ENCODE measurements around the gene KIF19. TPM values are rescaled to one million over a fixed set of nuclear protein-coding genes. Genes with fewer than 3 reads are reported as not detected.

The KIF19 gene
- polyA plus RNA-seq, 2 of the 4 experiments (the other 2 are of a cell fraction), result not detected

- TF ChIP-seq CTCF (IDR thresholded peaks at IDR 0.05) (no peak), EHF (CRISPR knock-in tag; IDR thresholded peaks at IDR 0.05) (no peak), CHD4 (IDR thresholded peaks at IDR 0.05; ENCODE audit: borderline replicate concordance) (no peak)
Observed at GRCh38 chr17:74369665-74370490, 43.9 kb downstream of the KIF19 start (continued).

- Histone ChIP-seq H3K9me3 (no peaks in the 10 kb centered on the region), H3K27ac (no peak overlapping the region), H3K4me1 (peaks cover 13% of the 10 kb centered on the region; the same call in 2 of the 3 replicates), H3K4me2 (no peak overlapping the region), H3K4me3 (no peak overlapping the region)
- ChIA-PET POLR2A (no interaction called here), CTCF (interaction anchor here (0.7 to 25.8 kb wide), 7 partner anchors 9 to 160 kb away, joined by 3 to 674 read pairs (median 7); partner anchors contain the start of genes BTBD17 and CD300LB)
- FAIRE-seq (no peak), DNase-seq (ENCODE audit: low read depth in 1 of 2, low spot score in 1 of 2) (no peak), ATAC-seq (no peak)
- no peak for TF ChIP-seq HOXB5 (CRISPR knock-in tag; IDR thresholded peaks at IDR 0.05)
- no peak for TF ChIP-seq KDM5A (IDR thresholded peaks at IDR 0.05)
- TF ChIP-seq EHMT2 (IDR thresholded peaks at IDR 0.05; ENCODE audit: low read depth), result no peak
- no peak for TF ChIP-seq CBX8 (IDR thresholded peaks at IDR 0.05)
- no peak for TF ChIP-seq TFCP2L1 (CRISPR knock-in tag; IDR thresholded peaks at IDR 0.05)
- TF ChIP-seq RARB (CRISPR knock-in tag; IDR thresholded peaks at IDR 0.05), result no peak
- no peak for TF ChIP-seq POLR2A (IDR thresholded peaks at IDR 0.05; ENCODE audit: low read length)
- TF ChIP-seq REST (IDR thresholded peaks at IDR 0.05), result no peak
- no peak for TF ChIP-seq MAZ (IDR thresholded peaks at IDR 0.05; ENCODE audit: borderline replicate concordance, low read depth, low read length)
- TF ChIP-seq POLR2AphosphoS2 (conservative IDR thresholded peaks at IDR 0.05; ENCODE audit: low read length), result no peak
- no peak for TF ChIP-seq CEBPB (IDR thresholded peaks at IDR 0.05)
- no peak for TF ChIP-seq HMGXB4 (CRISPR knock-in tag; IDR thresholded peaks at IDR 0.05; ENCODE audit: borderline replicate concordance)
- TF ChIP-seq NR3C1 (IDR thresholded peaks at IDR 0.05), result no peak
- TF ChIP-seq E2F6 (IDR thresholded peaks at IDR 0.05; ENCODE audit: borderline replicate concordance, low read depth), result no peak
- TF ChIP-seq ESRRA (IDR thresholded peaks at IDR 0.05; ENCODE audit: borderline replicate concordance, low read length), result no peak
- TF ChIP-seq ZSCAN20 (CRISPR knock-in tag; IDR thresholded peaks at IDR 0.05), result no peak
- no peak for TF ChIP-seq ZNF302 (CRISPR knock-in tag; IDR thresholded peaks at IDR 0.05)
- WGBS (ENCODE audit: missing lambda C conversion rate), result 67% methylated on average over 26 of the region's 26 CpGs
Observed at GRCh38 chr17:74371653-74372147, 45.7 kb downstream of the KIF19 start.

All from A549 (cell line).